ENCODE data around the gene SP4. TPM values are rescaled to one million over a fixed set of nuclear protein-coding genes. Genes with fewer than 3 reads are reported as not detected.

The SP4 gene
- total and polyA plus RNA-seq, 7 donors: 0.60 to 8.7 (median 3.9) TPM

GRCh38 chr7:21407796-21408480, 19.9 kb upstream of the SP4 start:
- H3K4me3 ChIP-seq: no peak overlapping the region
- WGBS, 2 donors: 84 to 85% methylated on average over 4 of the region's 4 CpGs
- no peak for TF ChIP-seq EP300 (IDR thresholded peaks at IDR 0.05)
- TF ChIP-seq, protein P1, sequence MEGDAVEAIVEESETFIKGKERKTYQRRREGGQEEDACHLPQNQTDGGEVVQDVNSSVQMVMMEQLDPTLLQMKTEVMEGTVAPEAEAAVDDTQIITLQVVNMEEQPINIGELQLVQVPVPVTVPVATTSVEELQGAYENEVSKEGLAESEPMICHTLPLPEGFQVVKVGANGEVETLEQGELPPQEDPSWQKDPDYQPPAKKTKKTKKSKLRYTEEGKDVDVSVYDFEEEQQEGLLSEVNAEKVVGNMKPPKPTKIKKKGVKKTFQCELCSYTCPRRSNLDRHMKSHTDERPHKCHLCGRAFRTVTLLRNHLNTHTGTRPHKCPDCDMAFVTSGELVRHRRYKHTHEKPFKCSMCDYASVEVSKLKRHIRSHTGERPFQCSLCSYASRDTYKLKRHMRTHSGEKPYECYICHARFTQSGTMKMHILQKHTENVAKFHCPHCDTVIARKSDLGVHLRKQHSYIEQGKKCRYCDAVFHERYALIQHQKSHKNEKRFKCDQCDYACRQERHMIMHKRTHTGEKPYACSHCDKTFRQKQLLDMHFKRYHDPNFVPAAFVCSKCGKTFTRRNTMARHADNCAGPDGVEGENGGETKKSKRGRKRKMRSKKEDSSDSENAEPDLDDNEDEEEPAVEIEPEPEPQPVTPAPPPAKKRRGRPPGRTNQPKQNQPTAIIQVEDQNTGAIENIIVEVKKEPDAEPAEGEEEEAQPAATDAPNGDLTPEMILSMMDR (IDR thresholded peaks at IDR 0.05): no peak
- TF ChIP-seq POLR2AphosphoS5 (IDR thresholded peaks at IDR 0.05): no peak
- no peak for TF ChIP-seq POLR2A (IDR thresholded peaks at IDR 0.05)
- H3K36me3 ChIP-seq: no peaks in the 10 kb centered on the region
- intact Hi-C loops (cut with DNase I): no loop called here
- no peak for DNase-seq
- H3K27ac ChIP-seq: no peak overlapping the region
- H3K9me3 ChIP-seq: no peaks in the 10 kb centered on the region
- no peaks in the 10 kb centered on the region for H3K4me1 ChIP-seq
- H3K27me3 ChIP-seq: no peaks in the 10 kb centered on the region

- Histone ChIP-seq H3K4me1 (no peaks in the 10 kb centered on the region), H3K9me3 (no peaks in the 10 kb centered on the region), H3K36me3 (no peaks in the 10 kb centered on the region), H3K27ac (no peak overlapping the region), H3K27me3 (no peaks in the 10 kb centered on the region), H3K4me3 (no peak overlapping the region)
- intact Hi-C loops (cut with DNase I): no loop called here
- DNase-seq: no peak
- TF ChIP-seq EP300 (IDR thresholded peaks at IDR 0.05): no peak
- TF ChIP-seq, protein P1 (IDR thresholded peaks at IDR 0.05): no peak
- TF ChIP-seq POLR2AphosphoS5 (IDR thresholded peaks at IDR 0.05): no peak
- no peak for TF ChIP-seq POLR2A (IDR thresholded peaks at IDR 0.05)
- WGBS, 2 donors: 79 to 86% methylated on average over 3 of the region's 3 CpGs
Measured at GRCh38 chr7:21408481-21408820, 19.4 kb upstream of the SP4 start.

DNA sequence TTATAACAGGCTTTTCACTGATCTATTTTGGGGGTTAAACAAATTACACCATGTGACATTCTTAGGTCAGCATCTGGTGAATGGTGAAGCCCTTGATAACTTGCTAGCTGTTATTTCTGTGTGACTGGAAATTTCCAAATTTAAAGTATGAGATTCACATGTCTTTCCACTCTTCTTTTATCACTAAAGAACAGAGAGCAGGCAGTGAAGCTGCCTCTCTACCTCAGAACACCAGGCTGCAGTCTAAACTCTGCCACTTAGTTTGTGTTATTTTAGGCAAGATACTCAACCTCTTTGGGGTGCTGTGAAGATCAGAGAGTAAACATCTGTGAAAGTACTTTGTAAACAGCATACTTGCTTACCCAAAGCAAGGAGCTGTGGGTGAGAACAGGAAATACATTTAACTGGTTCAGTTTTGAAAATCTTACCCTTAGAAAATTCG, 15.5 kb upstream of the SP4 start:
- Histone ChIP-seq H3K4me1 (no peaks in the 10 kb centered on the region), H3K27ac (no peak overlapping the region), H3K27me3 (no peaks in the 10 kb centered on the region), H3K4me3 (no peak overlapping the region), H3K36me3 (no peaks in the 10 kb centered on the region), H3K9me3 (no peaks in the 10 kb centered on the region)
- DNase-seq: no peak
- 66 to 81% methylated on average over 1 of the region's 1 CpG for WGBS, 2 donors
- TF ChIP-seq, protein P1 (IDR thresholded peaks at IDR 0.05): no peak
- TF ChIP-seq POLR2A (IDR thresholded peaks at IDR 0.05) (no peak), POLR2AphosphoS5 (IDR thresholded peaks at IDR 0.05) (no peak), EP300 (IDR thresholded peaks at IDR 0.05) (no peak)
- intact Hi-C loops (cut with DNase I): no loop called here

DNA sequence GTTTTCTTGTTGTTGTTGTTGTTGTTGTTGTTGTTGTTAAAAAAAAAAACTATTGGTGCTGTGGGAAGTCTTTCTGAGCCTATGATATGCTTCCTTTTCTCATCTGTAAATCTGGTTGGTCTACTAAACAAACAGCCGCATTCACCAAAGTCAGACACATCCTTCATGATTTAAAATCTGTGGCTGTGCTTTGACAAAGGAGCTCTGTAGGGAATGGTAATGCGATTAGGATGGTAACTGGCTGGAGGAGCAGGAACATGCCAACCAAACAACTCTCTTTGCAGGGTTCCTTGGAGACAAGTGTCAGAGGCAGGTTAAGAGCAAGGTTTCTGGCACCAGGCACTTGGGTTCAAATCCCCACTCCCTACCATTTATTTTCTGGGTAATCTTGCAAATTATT, 14.9 kb upstream of the SP4 start:
- no peak overlapping the region for H3K4me3 ChIP-seq
- H3K4me1 ChIP-seq: no peaks in the 10 kb centered on the region
- no peak for DNase-seq
- no peaks in the 10 kb centered on the region for H3K9me3 ChIP-seq
- H3K27ac ChIP-seq: no peak overlapping the region
- TF ChIP-seq EP300 (IDR thresholded peaks at IDR 0.05): no peak
- no peak for TF ChIP-seq POLR2A (IDR thresholded peaks at IDR 0.05)
- no peak for TF ChIP-seq POLR2AphosphoS5 (IDR thresholded peaks at IDR 0.05)
- TF ChIP-seq, protein P1 (IDR thresholded peaks at IDR 0.05): no peak
- intact Hi-C loops (cut with DNase I): no loop called here
- no peaks in the 10 kb centered on the region for H3K36me3 ChIP-seq
- 64 to 84% methylated on average over 2 of the region's 2 CpGs for WGBS, 2 donors
- no peaks in the 10 kb centered on the region for H3K27me3 ChIP-seq

DNA sequence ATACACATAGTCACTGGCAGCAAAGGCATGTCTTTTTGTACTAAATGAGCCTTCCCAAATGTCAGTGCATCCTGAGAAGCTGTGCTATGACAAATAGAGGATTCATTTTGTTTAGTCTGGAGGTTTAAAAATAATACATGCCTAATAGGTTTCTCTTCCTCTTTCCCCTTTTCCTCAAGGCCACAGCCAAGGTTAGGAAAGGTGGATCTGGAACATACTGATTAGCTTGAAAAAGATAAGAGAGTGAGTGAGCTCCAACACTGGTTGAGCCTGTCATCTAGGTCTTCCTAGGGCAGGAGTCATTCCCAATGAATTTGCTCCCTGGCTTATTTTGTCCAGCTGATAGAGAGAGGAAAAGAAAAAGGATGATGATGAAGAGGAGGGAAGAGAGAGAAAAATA, 14.4 kb upstream of the SP4 start:
- Histone ChIP-seq H3K36me3 (no peaks in the 10 kb centered on the region), H3K9me3 (no peaks in the 10 kb centered on the region), H3K27me3 (no peaks in the 10 kb centered on the region), H3K4me1 (no peaks in the 10 kb centered on the region), H3K4me3 (no peak overlapping the region), H3K27ac (no peak overlapping the region)
- no peak for DNase-seq
- TF ChIP-seq EP300 (IDR thresholded peaks at IDR 0.05): no peak
- intact Hi-C loops (cut with DNase I): no loop called here

Measured in sigmoid colon (tissue), 7 donors.